HepG2 (cell line): ENCODE measurements around the gene FIZ1. TPM values are rescaled to one million over a fixed set of nuclear protein-coding genes. Genes with fewer than 3 reads are reported as not detected.
A peak's percentile ranks its signal among the peaks of the same experiment; 100 is the strongest.

ENCODE experiments used
- AKAP8 ChIP-seq: sonication (generic); formaldehyde crosslinking; IDR thresholded peaks from 2 replicates; pipeline ENCODE4 v1.5.1; 2020; ENCODE audit warnings: mild to moderate bottlenecking, missing genetic modification reagents
- ARID2 ChIP-seq: sonication (generic); formaldehyde crosslinking; IDR thresholded peaks from 2 replicates; pipeline ENCODE4 v1.8.1; 2022; ENCODE audit warnings: mild to moderate bottlenecking, missing genetic modification reagents, borderline replicate concordance
- CREM ChIP-seq, 2 experiments: sonication (generic) in 1 of 2; formaldehyde crosslinking in 1 of 2; IDR thresholded peaks; 2 replicates each; pipeline versions ENCODE4 v1.4.0 to v1.6.1; 2016 to 2020; ENCODE audit warnings: antibody characterized with exemption in 1 of 2, mild to moderate bottlenecking in 1 of 2, missing genetic modification reagents in 1 of 2
- FIP1L1 ChIP-seq: fragments of 200-400 bp; formaldehyde crosslinking; IDR thresholded peaks from 2 replicates; pipeline ENCODE4 v1.6.1; 2018; ENCODE audit warnings: low read depth, mild to moderate bottlenecking, low read length, moderate library complexity, borderline replicate concordance; ENCODE audit not compliant: insufficient read depth
- GRHL1 ChIP-seq: sonication (generic); formaldehyde crosslinking; conservative IDR thresholded peaks from 2 replicates; pipeline ENCODE4 v1.8.0; 2022; ENCODE audit warnings: missing genetic modification reagents
- HNF4G ChIP-seq, 2 experiments: sonication (generic) in 1 of 2; formaldehyde crosslinking in 1 of 2; IDR thresholded peaks; 2 replicates each; pipeline versions ENCODE4 v1.4.0 to v1.6.1; 2011 to 2020; ENCODE audit warnings: borderline replicate concordance in 2 of 2, low read depth in 2 of 2, mild to moderate bottlenecking in 2 of 2, low read length in 1 of 2, missing genetic modification reagents in 1 of 2, moderate library complexity in 1 of 2
- KLF16 ChIP-seq, 2 experiments: sonication (generic) in 1 of 2; formaldehyde crosslinking in 1 of 2; IDR thresholded peaks; 2 replicates each; pipeline versions ENCODE4 v1.6.1 to v1.8.0; 2016 to 2023; ENCODE audit warnings: missing genetic modification reagents in 2 of 2, missing compliant biosample characterization in 1 of 2
- MEIS1 ChIP-seq: sonication (generic); formaldehyde crosslinking; IDR thresholded peaks from 2 replicates; pipeline ENCODE4 v1.9.0; 2021; ENCODE audit warnings: mild to moderate bottlenecking, missing genetic modification reagents, moderate library complexity, borderline replicate concordance
- MYNN ChIP-seq: sonication (generic); formaldehyde crosslinking; IDR thresholded peaks from 2 replicates; pipeline ENCODE4 v1.4.0; 2020; ENCODE audit warnings: mild to moderate bottlenecking, low read depth, missing genetic modification reagents
- MZF1 ChIP-seq: sonication (generic); formaldehyde crosslinking; IDR thresholded peaks from 2 replicates; pipeline ENCODE4 v1.8.1; 2023; ENCODE audit warnings: mild to moderate bottlenecking, missing genetic modification reagents, borderline replicate concordance
- NRL ChIP-seq: sonication (generic); formaldehyde crosslinking; IDR thresholded peaks from 2 replicates; pipeline ENCODE4 v1.5.0; 2020; ENCODE audit warnings: missing genetic modification reagents, mild to moderate bottlenecking, moderate library complexity, borderline replicate concordance
- PREB ChIP-seq: sonication (generic); formaldehyde crosslinking; IDR thresholded peaks from 2 replicates; pipeline ENCODE4 v1.4.0; 2020; ENCODE audit warnings: missing genetic modification reagents
- SRY ChIP-seq: sonication (generic); formaldehyde crosslinking; IDR thresholded peaks from 2 replicates; pipeline ENCODE4 v1.8.0; 2022; ENCODE audit warnings: mild to moderate bottlenecking, missing genetic modification reagents
- TEAD3 ChIP-seq: optimal IDR thresholded peaks from 2 replicates; pipeline ENCODE3; 2016; ENCODE audit warnings: borderline replicate concordance
- U2AF2 ChIP-seq: fragments of 200-400 bp; formaldehyde crosslinking; IDR thresholded peaks from 2 replicates; pipeline ENCODE4 v1.6.1; 2017; ENCODE audit warnings: low read depth, mild to moderate bottlenecking, low read length
- ZFP62 ChIP-seq: sonication (generic); formaldehyde crosslinking; IDR thresholded peaks from 2 replicates; pipeline ENCODE4 v1.4.0; 2020; ENCODE audit warnings: missing genetic modification reagents
- ZNF33A ChIP-seq: sonication (generic); formaldehyde crosslinking; IDR thresholded peaks from 2 replicates; pipeline ENCODE4 v1.5.1; 2020; ENCODE audit warnings: missing genetic modification reagents, mild to moderate bottlenecking, moderate library complexity, borderline replicate concordance
- ZNF619 ChIP-seq: sonication (generic); formaldehyde crosslinking; IDR thresholded peaks from 2 replicates; pipeline ENCODE4 v1.4.0; 2020; ENCODE audit warnings: mild to moderate bottlenecking, missing genetic modification reagents
- ZNF773 ChIP-seq: sonication (generic); formaldehyde crosslinking; IDR thresholded peaks from 2 replicates; pipeline ENCODE4 v1.4.0; 2020; ENCODE audit warnings: missing genetic modification reagents, borderline replicate concordance
- polyA plus RNA-seq, 8 experiments: library from polyadenylated mRNA; depleted of rRNA in 3 of 8; stranded (reverse) in 7 of 8; unstranded in 1 of 8; fragments of >200 nt; fragmentation: Illumina TruSeq in 4 of 8; extraction: Trizol in 4 of 8; gene quantifications; 2 replicates each; pipeline versions ENCODE4 v1.2.1 to v1.2.3, GENCODE V29; 2011 to 2016; ENCODE audit warnings: low read depth in 4 of 8, missing spikeins in 1 of 8, mixed read lengths in 1 of 8; ENCODE audit not compliant: insufficient read depth in 1 of 8
- total RNA-seq, 5 experiments: library from RNA; depleted of rRNA; stranded (reverse); fragments of >200 nt; fragmentation: Illumina TruSeq; extraction: Trizol; gene quantifications; 2 replicates each; pipeline ENCODE4 v1.2.3, GENCODE V29; 2016; ENCODE audit warnings: low read depth in 1 of 5
- TF ChIP-seq, protein P1 (sequence below): sonication (generic); formaldehyde crosslinking; IDR thresholded peaks from 2 replicates; pipeline ENCODE4 v1.4.0; 2020; ENCODE audit warnings: mild to moderate bottlenecking, missing genetic modification reagents
- TF ChIP-seq, protein P2 (sequence below): sonication (generic); formaldehyde crosslinking; IDR thresholded peaks from 2 replicates; pipeline ENCODE4 v1.5.0; 2020; ENCODE audit warnings: missing genetic modification reagents

The FIZ1 gene
- total and polyA plus RNA-seq, 2 of the 13 experiments (the other 11 are each of a cell fraction or from before 2014, with no cell fraction given) = 3.6 to 5.9 TPM

DNA sequence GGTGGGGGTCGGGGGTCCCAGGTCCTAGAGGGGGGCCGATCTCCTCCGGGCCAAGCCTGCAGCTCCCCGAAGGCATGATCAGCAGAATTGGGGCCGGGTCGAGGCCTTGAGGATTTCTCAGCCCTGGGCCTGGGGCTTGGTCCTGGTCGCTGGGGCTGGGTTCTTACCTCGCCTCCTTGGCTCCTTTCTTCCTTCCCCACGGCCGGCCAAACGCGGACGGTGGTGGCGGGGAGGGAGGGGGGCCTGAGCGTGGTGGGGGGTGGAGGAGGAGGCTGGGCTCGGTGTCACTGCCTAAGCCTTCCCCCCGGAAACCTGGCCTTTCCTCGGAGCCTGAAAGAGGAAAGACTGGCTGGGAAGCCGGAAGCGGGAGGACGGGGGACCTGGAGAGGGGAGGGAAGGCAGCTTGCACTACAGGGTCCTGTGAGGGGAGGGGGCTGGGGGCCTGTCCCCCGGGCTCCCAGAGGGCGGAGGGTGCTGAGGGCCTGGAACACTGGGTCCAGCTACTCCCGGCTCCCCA is 18.6 kb downstream of the FIZ1 start, which contains the start of gene ZNF579 (continued):
- TF ChIP-seq PREB (CRISPR knock-in tag) (no peak), AKAP8 (CRISPR knock-in tag) (no peak), SRY (CRISPR knock-in tag) (no peak), HNF4G (IDR thresholded peaks at IDR 0.05; ENCODE audit: borderline replicate concordance, low read depth, low read length) (no peak), HNF4G (CRISPR knock-in tag; IDR thresholded peaks at IDR 0.05; ENCODE audit: borderline replicate concordance, low read depth) (no peak), ZNF33A (no peak), ZFP62 (CRISPR knock-in tag) (no peak), TEAD3 (no peak), NRL (CRISPR knock-in tag) (no peak; the same call in 1 of the 2 replicates), ZNF619 (CRISPR knock-in tag) (no peak), U2AF2 (no peak), GRHL1 (CRISPR knock-in tag) (no peak), KLF16 (CRISPR knock-in tag; IDR thresholded peaks at IDR 0.05) (peak in 1 of 2 experiments; percentile 12; a peak in 1 of 4 replicates), MZF1 (no peak), ZNF773 (CRISPR knock-in tag) (no peak), MYNN (CRISPR knock-in tag) (no peak), ARID2 (CRISPR knock-in tag) (no peak), CREM (IDR thresholded peaks at IDR 0.05) (0 out of 2 replicates have a peak, but pooled peaks have one; percentile 16), CREM (CRISPR knock-in tag; IDR thresholded peaks at IDR 0.05) (no peak), MEIS1 (CRISPR knock-in tag) (0 out of 2 replicates have a peak, but pooled peaks have one; percentile 45), FIP1L1 (no peak)
- TF ChIP-seq, protein P1, sequence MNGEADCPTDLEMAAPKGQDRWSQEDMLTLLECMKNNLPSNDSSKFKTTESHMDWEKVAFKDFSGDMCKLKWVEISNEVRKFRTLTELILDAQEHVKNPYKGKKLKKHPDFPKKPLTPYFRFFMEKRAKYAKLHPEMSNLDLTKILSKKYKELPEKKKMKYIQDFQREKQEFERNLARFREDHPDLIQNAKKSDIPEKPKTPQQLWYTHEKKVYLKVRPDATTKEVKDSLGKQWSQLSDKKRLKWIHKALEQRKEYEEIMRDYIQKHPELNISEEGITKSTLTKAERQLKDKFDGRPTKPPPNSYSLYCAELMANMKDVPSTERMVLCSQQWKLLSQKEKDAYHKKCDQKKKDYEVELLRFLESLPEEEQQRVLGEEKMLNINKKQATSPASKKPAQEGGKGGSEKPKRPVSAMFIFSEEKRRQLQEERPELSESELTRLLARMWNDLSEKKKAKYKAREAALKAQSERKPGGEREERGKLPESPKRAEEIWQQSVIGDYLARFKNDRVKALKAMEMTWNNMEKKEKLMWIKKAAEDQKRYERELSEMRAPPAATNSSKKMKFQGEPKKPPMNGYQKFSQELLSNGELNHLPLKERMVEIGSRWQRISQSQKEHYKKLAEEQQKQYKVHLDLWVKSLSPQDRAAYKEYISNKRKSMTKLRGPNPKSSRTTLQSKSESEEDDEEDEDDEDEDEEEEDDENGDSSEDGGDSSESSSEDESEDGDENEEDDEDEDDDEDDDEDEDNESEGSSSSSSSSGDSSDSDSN (CRISPR knock-in tag) = peak; percentile 92
- TF ChIP-seq, protein P2, sequence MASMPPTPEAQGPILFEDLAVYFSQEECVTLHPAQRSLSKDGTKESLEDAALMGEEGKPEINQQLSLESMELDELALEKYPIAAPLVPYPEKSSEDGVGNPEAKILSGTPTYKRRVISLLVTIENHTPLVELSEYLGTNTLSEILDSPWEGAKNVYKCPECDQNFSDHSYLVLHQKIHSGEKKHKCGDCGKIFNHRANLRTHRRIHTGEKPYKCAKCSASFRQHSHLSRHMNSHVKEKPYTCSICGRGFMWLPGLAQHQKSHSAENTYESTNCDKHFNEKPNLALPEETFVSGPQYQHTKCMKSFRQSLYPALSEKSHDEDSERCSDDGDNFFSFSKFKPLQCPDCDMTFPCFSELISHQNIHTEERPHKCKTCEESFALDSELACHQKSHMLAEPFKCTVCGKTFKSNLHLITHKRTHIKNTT (CRISPR knock-in tag) = no peak
